Effector memory CD4-positive, alpha-beta T cell (primary cell): ENCODE results near the gene SLCO1B1.

Experiments
- DNase-seq, 3 donors: peaks; one replicate each; pipeline ENCODE4 v3.0.0-alpha.2; 2020
- H3K27ac ChIP-seq: 2 replicates; pipeline ENCODE4 v1.7.0; 2013; ENCODE audit warnings: mild to moderate bottlenecking, low read length, moderate library complexity; ENCODE audit not compliant: insufficient read depth, poor library complexity, severe bottlenecking
- H3K27me3 ChIP-seq: replicated peaks from 2 replicates; pipeline ENCODE4 v1.7.0; 2013; ENCODE audit warnings: mild to moderate bottlenecking, low read length; ENCODE audit not compliant: insufficient read depth, control insufficient read depth, poor library complexity, severe bottlenecking
- H3K36me3 ChIP-seq: 2 replicates; pipeline ENCODE4 v1.7.0; 2013; ENCODE audit warnings: mild to moderate bottlenecking, low read length, moderate library complexity; ENCODE audit not compliant: control insufficient read depth, insufficient read depth
- H3K4me1 ChIP-seq: 2 replicates; pipeline ENCODE4 v1.7.0; 2013; ENCODE audit warnings: low read length, mild to moderate bottlenecking; ENCODE audit not compliant: control insufficient read depth, insufficient read depth, poor library complexity, severe bottlenecking
- H3K4me3 ChIP-seq: 2 replicates; pipeline ENCODE4 v1.7.0; 2013; ENCODE audit warnings: low read length, low read depth, mild to moderate bottlenecking; ENCODE audit not compliant: insufficient read depth, poor library complexity, severe bottlenecking
- H3K9me3 ChIP-seq: 2 replicates; pipeline ENCODE4 v1.7.0; 2013; ENCODE audit warnings: mild to moderate bottlenecking, low read length, moderate library complexity; ENCODE audit not compliant: control insufficient read depth

Gene SLCO1B1

DNA sequence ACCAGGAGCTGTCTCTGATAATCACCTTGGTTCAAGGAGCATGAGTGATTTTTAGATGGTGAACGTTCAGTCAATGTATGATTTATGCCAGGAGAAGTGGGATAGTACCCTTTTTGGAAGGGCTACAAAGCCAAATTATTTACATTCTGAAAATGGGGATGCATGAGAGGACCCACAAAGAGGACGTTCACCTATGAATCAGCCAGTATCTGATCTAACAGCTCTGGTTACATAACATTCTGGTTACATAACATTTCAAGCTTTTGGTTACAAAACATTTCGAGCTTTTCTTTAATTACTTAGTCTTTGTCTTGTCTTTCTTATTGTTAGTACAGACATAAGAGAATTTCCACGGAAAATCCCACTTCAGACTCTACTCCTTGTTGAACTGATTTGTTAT lies 134.9 kb downstream of the SLCO1B1 start:
- H3K9me3 ChIP-seq, result no peaks in the 10 kb centered on the region
- DNase-seq, result no peak
- no peak overlapping the region for H3K4me3 ChIP-seq
- H3K27ac ChIP-seq, result no peak overlapping the region
- no peaks in the 10 kb centered on the region for H3K36me3 ChIP-seq
- no peaks in the 10 kb centered on the region for H3K27me3 ChIP-seq
- H3K4me1 ChIP-seq, result no peaks in the 10 kb centered on the region

DNA sequence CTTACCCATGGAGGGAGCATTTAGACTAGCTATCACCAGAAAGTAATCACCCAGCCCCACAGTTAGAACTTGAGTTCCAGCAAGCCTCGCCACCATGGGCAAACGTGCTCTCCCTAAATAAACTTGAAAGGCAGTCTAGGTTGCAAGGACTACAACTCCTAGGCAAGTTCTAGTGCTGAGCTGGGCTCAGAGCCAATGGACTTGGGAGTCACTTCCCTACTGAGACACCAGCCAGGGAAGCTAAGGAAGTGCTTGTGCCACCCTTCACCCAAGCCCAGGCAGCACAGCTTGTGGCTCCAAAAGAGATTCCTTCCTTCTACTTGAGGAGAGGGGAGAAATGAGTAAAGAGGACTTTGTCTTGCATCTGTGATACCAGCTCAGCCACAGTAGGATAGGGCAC lies 145.8 kb downstream of the SLCO1B1 start:
- Histone ChIP-seq H3K27ac (no peak overlapping the region), H3K36me3 (no peaks in the 10 kb centered on the region), H3K9me3 (no peaks in the 10 kb centered on the region), H3K4me3 (no peak overlapping the region), H3K27me3 (peaks cover 4% of the 10 kb centered on the region), H3K4me1 (no peaks in the 10 kb centered on the region)
- DNase-seq, result no peak
